Bone marrow (tissue), 2 donors: ENCODE results near the gene STRN3.
"Not testable (repeated sequence)": the region's sequence is repeated elsewhere in the genome, so short reads cannot be mapped to it uniquely, and the experiment has no call there.

ENCODE experiments used
- DNase-seq, 2 donors: peaks; one replicate each; lab custom pipeline; 2025; lab: John Stamatoyannopoulos, UW

STRN3 gene

DNA sequence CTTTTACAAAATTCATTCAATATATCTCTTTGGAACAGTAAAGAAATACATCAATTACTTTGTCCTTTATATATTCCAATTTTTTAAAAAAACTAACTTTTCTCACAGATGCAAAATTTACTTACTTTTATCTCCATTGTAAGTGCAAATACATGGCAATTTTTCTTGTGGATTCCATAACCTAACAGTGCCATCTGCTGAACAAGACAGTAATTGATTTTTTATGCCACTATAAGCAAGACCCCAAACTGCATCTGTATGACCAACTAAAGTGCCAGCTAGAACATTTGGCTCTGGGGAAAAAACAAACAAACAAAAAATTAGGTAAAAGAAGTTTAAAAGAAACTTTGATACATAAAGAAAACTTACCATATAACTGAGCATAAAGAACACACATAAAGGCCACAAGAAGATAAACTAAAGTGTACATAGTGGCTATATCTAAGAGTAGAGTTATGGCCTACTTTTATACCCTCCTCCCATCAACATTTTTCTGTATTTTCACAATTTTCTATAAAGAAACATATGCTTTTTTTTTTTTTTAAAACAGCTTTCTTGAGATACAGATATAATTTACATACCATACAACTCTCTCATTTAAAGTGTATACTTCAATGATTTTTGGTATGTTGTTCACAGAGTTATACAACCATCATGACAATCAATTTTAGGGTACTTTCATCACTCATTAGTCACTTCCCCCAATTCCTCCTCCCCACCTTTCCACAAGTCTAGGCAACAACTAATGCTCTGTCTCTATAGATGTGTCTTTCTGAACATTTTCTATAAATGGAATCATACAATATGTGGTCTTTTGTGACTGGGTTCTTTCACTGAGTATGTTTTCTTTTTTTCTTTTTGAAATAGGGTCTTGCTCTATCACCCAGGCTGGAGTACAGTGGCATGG, 119.2 kb downstream of the STRN3 start:
- DNase-seq = no peak

DNA sequence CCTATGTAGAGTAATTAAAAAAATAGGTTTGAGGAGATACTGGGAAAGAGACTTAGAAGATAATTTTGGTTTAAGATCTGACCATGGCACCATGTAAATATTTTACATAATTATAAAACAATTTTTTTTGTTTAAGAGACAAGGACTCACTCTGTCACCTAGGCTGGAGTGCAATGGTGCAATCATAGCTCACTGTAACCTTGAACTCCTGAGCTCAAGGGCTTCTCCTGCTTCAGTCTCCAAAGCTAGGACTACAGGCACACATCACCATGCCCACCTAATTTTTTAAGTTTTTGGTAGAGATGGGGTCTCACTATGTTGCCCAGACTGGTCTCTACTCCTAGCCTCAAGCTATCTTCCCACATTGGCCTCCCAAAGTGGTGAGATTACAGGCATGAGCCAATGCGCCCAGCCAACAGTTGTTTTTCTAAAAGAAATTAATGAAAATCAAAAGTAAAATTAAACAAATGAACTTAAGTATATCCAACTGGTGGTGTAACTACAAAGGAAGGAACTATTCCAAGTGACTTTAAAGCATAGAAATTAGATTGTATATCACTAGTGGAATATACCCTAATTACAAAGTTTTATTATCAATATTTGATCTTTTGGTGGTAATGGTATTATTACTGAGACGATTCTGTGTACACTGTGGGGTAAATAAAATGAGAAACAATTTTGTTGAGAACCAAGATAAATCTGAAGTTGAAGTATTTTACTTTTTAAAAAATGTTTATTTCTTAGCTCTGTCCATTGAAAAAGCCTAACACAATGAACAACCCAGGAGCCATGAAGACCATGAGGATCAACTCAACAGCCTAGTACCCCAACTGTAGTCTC, 122.7 kb downstream of the STRN3 start:
- DNase-seq = no peak

DNA sequence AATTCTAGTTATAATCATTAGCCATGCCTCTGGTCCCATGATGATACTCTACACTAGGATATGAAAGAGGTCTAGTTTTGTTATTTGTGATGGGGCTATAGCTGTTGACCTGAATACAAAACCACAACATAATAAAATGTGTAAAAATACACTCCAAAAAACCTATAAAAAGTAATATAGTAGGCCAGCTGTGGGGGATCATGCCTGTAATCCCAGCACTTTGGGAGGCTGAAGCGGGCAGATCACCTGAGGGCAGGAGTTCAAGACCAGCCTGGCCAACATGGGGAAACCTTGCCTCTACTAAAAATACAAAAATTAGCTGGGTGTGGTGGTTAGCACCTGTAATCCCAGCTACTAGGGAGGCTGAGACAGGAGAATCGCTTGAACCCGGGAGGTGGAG, 129.1 kb downstream of the STRN3 start:
- DNase-seq = not testable (repeated sequence)

DNA sequence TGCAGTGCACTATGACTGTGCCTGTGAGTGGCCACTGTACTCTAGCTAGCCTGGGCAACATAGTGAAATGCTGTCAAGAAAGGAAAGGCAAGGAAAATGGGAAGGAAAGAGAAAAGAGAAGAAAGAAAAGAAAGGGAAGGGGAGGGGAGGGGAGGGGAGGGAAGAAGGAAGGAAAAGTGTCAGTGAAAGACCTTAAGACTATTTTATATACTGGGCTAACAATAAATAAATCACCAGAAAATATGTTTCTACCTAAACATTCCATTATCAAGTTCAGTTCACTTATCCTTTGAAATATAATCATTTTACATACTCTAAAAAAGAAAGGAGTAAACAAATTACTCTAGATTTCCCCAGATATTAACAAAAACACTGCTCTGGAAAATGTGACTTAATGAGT, 129.7 kb downstream of the STRN3 start:
- DNase-seq = no peak

DNA sequence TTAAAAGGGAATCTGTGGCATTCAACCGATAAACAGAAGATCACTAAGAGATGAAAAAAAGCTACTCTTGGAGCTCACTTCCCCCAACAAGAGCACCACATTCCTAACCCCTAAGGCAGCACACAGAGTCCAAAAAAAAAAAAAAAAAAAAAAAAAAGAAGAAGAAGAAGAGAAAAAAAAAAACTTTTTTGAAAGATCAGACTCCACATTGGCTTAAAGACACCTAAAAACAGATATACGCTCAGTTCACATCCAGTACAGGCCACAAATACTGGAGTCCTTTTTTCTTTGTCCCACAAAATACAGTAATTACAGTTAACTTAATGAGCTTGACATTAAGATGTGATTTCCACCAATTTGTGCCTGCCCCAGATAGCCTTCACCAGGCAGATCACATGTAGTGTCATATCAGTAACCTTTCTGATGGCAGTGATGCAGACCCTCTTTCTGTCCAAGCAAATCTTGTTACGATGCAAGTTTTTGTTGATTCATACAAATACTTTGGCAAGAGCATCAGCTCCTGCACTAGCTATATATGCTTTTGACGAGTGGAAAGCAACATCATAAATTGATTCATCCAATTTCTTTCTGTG, 131.2 kb downstream of the STRN3 start:
- DNase-seq = no peak

DNA sequence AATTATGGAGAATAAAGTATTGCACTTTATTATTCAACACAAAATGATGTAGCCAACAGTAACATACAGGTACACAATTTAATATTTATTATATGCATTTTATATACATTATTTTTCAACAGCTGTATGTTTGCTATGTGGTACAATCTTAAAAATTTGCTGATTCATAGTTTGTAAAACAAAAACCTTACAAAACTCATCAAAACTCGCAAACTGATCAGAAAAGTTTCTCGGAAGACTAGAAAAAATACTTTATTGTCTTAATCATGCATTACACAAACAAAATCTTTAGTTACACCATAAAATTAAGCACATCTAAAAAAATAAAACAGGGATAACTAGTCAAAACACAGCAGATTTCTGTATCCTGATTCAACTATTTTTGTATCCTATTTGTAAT, 132.4 kb downstream of the STRN3 start:
- DNase-seq = no peak

DNA sequence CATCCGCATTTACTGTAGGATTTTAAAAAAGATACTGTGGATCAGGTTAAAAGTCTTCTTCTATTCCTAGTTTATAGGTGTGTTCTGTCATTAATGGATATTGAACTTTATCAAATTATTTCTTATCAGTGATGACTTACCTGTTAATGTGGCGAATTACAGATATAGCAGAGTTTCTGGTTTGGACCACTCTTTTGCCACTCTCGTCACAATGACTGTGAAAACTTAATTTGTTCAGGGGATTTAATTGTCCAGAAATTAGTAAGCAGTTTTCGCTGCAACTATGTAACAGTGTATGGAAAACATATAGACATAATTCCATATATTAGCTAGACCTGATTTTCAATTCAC, 137.0 kb downstream of the STRN3 start:
- DNase-seq = no peak

DNA sequence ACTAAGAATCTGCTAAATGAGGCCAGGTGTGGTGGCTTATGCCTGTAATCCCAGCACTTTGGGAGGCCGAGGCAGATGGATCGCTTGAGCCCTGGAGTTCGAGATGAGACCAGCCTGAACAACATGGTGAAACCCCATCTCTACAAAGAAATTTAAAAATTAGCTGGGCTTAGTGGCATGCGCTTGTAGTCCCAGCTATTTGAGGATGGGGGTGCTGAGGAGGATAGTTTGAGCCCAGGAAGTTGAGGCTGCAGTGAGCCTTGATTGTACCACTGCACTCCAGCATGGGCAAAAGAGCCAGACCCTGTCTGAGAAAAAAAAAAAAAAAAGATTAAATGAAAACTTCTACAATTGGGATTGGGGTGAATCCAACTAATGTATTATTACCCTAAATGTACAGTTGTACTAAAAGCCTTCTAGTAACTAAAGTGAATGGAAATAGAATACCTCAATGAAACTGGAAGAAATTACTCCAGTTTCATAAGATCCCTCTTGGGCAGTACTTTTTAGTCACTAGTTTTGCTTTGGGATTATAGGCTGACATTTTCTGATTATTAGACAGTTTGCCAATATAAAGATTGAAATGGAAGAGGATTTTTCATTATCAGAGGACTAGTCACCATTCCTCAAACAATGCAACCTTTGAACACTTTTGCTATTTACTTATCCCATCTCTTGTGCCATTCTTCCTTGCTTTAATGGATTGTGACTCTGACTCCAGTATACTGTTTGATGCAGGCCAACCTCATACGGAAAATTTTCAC, 137.5 kb downstream of the STRN3 start:
- DNase-seq = no peak

DNA sequence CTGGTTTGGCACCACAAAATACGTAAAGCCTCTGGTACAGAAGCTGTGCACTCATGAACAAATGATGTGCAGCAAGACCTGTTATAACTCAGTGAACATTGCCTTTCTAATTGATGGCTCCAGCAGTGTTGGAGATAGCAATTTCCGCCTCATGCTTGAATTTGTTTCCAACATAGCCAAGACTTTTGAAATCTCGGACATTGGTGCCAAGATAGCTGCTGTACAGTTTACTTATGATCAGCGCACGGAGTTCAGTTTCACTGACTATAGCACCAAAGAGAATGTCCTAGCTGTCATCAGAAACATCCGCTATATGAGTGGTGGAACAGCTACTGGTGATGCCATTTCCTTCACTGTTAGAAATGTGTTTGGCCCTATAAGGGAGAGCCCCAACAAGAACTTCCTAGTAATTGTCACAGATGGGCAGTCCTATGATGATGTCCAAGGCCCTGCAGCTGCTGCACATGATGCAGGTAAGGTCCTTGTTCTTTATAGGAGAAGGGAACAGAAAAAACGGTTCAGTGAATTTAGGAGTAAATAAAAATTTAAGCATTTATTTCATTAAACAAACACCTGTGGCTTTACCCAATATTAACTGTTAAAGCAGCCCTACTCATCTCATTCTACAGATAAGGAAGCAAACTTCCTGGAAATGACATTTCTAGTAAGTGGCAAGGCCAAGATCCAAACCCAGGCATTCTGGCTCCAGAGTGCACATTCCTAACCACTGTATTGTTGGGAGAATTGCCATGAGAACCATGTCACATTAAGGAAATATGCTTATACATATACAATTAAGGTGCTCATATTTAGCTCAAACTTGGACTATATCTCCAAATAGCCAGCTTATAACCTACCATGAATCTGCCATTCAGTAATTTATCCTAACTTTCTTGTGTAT, 140.1 kb downstream of the STRN3 start:
- no peak for DNase-seq

DNA sequence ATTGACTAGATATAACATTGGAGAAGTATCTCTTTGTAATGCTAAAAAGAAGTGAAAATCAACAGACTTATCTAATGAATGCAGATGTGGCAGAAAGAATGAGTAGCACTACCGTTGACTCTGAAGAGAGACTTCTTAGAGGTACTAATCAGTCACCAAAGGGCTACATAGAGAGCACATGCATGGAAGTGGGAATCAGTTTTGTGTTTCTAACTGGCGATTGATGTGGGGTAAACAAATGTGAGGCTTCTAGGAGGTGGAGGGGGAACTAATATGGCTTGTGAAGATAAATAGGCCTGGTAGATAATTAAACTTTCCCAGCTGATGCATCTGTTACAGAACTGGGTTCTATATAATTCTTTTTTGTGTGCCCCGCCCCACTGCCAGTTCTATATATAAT, 141.3 kb downstream of the STRN3 start:
- DNase-seq = no peak

DNA sequence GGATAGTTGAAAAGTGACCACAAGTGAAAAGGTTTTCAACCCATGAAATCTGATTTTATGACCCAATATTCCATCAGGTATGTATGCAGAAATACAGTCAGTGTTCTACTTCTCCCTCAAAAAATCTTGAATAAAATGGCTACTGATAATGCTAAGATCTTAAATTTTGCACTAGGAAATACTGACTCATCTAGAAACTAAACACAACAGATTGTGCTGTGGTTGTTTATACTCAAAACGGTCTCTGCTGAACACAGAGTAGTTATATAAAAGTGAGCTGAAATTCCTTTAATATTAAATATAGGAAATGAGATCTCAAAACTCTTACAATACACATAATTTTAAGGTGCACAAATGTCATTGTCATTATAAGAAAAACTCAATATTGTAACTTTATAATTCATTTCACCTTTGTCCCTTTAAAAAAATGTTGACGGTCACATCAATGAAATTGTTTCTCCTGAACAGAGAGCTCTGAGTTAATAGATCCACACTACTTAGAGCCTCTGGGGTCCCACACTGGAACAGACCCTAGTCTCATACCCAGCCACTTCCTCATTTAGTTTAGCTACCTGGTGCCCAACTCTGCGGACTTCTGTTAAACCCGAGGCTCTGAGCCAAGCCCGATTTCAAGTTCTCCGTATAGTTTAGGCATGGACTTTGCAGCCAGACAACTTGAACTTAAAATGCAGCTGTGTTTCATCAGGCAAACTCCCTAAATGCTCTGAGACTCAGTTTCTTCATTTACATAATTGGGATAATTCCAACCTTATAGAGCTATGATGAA, 142.5 kb downstream of the STRN3 start:
- DNase-seq = no peak

DNA sequence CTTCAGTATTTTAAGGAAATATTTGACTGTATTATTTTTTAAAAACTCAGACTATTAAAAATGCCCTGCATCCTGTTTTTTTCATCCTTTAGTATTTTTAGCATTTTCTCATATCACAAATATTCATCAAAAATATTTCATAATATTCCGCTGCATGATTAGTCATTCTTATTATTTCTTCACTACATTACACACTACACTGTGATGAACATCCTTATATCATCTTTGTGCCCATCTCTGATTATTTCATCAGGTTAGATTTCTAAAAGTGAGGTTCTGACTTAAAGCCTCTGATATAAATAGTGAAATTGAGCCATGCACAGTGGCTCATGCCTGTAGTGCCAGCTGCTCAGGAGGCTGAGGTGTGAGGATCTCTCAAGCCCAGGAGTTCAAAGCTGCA, 143.7 kb downstream of the STRN3 start:
- DNase-seq = no peak

DNA sequence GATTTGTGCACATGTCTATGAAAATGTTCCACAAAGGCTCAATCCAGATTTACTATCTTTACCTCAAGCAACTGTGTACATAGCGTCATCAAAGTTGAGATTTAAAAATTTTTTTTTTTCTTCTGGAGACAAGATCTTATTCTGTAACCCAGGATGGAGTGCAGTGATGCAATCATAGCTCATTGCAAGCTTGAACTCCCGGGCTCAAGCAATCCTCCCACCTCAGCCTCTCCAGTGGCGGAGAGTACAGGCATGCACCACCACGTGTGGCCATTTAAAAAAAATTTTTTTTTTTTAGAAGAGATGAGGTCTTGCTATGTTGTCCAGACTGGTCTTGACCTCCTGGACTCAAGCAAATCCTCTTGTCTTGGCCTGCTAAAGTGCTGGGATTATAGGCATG, 149.5 kb downstream of the STRN3 start:
- no peak for DNase-seq

DNA sequence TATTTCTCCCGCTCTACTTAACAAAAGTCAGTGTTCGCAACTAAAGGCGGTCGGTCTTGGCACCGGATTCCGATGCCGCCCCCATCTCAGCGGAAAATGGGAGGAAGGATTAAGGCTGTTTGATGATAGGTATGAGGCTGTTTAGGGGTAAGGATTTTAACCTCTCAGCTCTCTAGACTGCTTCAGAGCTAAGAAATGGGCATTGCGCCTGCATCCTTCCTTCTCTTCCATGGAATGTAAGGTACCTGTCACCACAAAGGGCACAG, 150.5 kb downstream of the STRN3 start:
- no peak for DNase-seq

DNA sequence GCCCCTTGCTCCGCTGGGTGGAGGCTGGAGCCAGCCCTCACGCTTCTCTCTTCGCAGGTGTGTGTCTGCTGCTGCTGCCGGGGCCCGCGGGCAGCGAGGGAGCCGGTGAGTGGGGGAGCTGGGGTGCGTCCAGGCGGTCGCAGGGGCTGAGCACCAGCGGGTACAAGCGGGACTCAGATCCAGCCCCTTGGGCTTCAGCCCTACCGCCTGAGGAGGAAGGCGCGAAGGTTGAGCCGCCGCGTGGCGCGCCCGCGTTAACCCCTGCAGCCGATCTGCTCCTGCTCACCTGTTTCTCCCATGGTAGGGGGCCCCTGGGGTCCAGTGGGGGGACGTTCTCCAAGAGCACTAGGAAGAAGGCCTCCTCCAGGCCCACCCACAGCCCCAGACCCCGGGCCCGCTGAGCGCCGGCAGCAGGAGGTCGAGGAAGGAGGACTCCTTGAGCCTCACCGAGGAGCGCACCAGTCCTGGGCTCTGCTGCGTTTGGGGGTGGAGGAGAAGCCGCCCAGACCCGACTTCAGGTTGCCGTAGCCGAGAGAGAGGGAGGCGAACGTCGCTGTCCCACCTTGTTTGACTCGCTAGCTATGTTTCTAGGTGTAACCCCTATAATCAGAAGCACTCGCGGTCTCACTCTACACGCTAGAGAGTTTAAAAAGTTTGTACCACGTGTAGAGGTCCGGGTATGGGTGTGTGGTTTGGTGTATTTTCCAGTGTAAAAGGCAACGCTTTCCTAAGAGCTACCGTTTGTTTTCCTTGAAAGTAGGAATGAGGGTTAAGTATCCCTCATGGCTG, 151.0 kb downstream of the STRN3 start:
- DNase-seq = no peak

DNA sequence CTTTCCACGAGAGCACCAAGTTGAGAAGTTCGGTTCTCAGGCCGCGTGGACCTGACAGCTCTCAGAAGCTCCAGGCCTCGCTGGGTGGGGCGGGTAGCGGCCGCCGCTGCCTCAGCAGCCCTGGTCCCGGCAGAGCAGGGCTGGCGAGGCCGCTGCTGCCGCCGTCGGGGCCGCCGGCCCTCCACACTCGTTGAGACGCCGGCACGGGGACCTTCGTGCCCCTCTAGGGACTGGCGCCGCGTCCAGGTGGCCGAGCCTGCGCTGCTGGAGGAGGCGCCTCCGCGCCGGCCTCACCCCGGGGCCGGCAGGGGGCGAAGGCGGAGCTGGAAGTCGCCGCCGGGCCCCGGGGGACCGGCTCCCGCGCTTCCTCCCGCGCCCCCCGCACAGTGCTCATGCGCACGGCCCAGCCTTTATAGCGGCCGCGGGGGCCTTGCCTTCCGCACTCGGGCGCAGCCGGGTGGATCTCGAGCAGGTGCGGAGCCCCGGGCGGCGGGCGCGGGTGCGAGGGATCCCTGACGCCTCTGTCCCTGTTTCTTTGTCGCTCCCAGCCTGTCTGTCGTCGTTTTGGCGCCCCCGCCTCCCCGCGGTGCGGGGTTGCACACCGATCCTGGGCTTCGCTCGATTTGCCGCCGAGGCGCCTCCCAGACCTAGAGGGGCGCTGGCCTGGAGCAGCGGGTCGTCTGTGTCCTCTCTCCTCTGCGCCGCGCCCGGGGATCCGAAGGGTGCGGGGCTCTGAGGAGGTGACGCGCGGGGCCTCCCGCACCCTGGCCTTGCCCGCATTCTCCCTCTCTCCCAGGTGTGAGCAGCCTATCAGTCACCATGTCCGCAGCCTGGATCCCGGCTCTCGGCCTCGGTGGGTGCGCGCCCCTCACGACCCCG, 151.8 kb downstream of the STRN3 start, which contains the start of gene COCH:
COCH (plus strand) TSS at position 440 of the 879 bp plus-strand sequence; CDS start at position 820, 380 bp downstream.
- DNase-seq = peak in 1 of 2 donors; percentile 41

DNA sequence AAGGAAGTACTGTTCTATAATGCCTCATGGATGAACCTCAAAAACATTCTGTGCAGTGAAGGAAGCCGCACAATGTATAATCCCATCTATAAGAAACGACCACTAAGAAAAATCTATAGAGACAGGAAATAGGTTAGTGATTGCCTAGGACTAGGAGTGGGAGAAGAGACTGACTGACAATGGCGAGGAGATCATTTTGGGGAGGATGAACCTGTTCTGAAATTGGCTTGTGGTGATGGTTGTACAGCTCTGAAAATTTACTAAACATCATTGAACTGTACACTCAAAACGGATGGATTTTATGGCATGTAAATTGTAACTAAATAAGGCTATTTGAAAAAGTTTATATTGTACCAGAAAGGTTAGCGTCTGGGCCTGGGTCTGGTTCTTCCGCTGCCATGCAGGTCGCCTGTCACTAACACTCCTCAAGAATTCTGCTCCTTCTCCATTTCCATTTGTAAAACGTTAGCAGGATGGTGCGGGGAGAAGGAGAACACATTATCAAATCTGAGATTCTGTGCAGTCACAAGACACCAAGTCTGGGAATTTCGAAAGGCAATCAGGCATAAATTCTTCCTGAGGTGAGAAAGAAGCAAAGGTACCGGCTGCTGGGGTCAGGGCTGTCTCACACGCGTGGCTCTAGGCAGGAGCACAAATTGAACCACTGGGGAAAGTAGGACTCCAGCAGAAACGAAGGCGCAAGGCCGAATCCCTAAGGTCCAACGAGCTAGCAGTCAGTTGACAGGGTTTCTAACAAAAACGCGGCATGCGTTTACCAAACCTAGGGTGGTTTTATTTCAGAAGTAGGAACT, 152.7 kb downstream of the STRN3 start:
- no peak for DNase-seq

DNA sequence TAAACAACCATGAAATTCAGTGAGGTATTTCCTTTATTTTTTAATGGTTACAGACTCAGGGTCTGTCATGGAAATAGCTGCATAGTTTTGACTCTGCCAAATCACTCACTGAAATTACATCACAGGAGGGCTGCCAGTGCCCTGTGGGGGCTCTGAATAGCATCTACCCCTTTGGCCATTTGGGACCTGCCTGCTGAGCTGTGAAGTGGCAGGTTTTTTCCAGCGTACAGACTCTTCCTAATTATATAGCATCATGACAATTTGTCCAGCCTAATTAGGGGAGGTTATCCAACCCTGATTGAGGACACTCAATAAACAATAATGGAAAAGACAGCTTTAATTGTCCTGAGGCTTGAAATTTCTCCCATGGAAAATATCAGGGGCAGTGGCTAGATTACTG, 153.6 kb downstream of the STRN3 start:
- DNase-seq = no peak
